AG09309 (cell line): ENCODE results near the gene CCS.

Source experiments
- DNase-seq: peaks from one replicate; pipeline ENCODE4 v3.0.0-alpha.2; 2010; ENCODE audit warnings: low read depth
- H3K4me3 ChIP-seq: 2 replicates; pipeline ENCODE4 v1.5.1; 2011; ENCODE audit warnings: mild to moderate bottlenecking, low read depth, low read length, moderate library complexity; ENCODE audit not compliant: control insufficient read depth
- TF ChIP-seq, protein P1 (sequence below): IDR thresholded peaks from 2 replicates; pipeline ENCODE4 v1.5.1; 2011; ENCODE audit warnings: mild to moderate bottlenecking, low read depth, low read length, inconsistent platforms; ENCODE audit not compliant: insufficient read depth, control insufficient read depth; ENCODE audit errors: missing control alignments

Gene CCS

DNA sequence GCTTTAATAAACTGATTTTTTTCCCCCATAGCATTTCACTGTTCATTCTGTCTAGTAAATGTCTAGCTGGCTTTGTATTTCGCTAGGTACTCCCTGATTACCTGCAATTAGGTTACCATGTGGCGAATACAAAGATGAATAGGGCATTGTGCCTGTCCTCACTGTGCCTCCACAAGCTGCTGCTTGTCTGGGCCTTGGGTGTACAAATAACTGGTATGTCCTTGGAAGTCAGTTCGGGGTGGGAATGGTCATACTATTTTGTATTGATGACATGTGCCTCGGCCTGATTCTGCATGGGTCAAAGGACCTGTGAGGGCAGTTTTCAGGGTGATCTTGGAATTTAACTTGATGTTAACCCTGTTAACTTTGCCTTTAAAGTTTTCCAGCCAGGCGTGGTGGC is 56.9 kb downstream of the CCS start:
- no peak for DNase-seq

DNA sequence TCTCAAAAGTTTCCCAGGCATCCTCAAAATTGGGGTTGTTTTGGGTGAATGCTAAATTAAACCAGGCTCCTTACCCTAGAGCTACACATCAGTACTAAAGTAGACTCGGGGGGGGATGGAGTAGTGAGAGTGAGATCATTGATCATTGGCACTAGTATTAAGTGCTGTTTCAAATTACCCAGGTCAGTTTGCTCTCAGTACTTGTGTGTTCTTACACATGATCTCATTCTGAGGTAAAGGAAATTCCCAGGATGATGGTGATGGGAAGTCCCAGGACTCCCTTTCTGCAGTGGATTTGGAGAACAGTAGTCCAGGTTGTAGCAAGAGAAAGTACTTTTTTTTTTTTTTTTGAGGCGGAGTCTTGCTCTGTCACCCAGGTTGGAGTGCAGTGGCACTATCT is 58.0 kb downstream of the CCS start:
- no peak for DNase-seq
- TF ChIP-seq, protein P1, sequence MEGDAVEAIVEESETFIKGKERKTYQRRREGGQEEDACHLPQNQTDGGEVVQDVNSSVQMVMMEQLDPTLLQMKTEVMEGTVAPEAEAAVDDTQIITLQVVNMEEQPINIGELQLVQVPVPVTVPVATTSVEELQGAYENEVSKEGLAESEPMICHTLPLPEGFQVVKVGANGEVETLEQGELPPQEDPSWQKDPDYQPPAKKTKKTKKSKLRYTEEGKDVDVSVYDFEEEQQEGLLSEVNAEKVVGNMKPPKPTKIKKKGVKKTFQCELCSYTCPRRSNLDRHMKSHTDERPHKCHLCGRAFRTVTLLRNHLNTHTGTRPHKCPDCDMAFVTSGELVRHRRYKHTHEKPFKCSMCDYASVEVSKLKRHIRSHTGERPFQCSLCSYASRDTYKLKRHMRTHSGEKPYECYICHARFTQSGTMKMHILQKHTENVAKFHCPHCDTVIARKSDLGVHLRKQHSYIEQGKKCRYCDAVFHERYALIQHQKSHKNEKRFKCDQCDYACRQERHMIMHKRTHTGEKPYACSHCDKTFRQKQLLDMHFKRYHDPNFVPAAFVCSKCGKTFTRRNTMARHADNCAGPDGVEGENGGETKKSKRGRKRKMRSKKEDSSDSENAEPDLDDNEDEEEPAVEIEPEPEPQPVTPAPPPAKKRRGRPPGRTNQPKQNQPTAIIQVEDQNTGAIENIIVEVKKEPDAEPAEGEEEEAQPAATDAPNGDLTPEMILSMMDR: no peak
- H3K4me3 ChIP-seq: no peak overlapping the region

More for the DNA sequence above, 56.9 kb downstream of the CCS start:
- no peak overlapping the region for H3K4me3 ChIP-seq
- TF ChIP-seq, protein P1: no peak

DNA sequence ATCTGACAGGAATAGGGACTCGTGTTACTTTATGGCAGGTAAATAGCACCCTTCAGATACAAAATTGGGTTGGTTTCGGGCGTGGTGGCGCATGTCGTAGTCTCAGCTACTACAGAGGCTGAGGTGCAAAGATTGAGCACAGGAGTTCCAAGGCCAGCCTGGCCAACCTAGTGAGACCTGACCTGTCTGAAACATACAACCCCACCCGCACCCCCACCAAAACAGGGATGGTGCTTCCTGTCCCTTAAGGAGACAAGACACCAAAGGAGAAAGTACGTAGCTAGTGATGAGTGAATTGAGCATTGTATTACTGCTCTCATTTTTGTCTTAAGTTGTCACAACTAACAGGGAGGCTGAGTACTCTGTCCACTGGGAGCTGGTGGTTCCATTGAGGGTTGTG is 59.7 kb downstream of the CCS start:
- DNase-seq: no peak
- no peak overlapping the region for H3K4me3 ChIP-seq
- TF ChIP-seq, protein P1: no peak

DNA sequence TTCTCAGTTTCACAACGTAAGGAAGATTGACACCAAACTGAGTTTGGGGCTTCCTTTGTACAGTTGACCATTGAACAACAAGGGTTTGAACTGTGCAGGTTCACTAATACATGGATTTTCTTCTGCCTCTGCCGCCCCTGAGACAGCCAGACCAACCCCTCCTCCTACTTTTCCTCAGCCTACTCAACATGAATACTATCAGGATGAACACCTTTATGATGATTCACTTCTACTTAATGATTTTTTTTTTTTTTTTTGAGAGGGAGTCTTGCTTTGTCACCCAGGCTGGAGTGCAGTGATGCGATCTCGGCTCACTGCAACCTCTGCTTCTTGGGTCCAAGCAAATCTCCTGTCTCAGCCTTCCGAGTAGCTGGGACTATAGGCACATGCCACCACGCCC is 60.1 kb downstream of the CCS start:
- no peak overlapping the region for H3K4me3 ChIP-seq
- TF ChIP-seq, protein P1: no peak
- DNase-seq: no peak
